ENCODE results near the gene IL17REL. TPM values are rescaled to one million over a fixed set of nuclear protein-coding genes. Genes with fewer than 3 reads are reported as not detected.

Gene IL17REL
- polyA plus RNA-seq, 1 experiment = not detected

DNA sequence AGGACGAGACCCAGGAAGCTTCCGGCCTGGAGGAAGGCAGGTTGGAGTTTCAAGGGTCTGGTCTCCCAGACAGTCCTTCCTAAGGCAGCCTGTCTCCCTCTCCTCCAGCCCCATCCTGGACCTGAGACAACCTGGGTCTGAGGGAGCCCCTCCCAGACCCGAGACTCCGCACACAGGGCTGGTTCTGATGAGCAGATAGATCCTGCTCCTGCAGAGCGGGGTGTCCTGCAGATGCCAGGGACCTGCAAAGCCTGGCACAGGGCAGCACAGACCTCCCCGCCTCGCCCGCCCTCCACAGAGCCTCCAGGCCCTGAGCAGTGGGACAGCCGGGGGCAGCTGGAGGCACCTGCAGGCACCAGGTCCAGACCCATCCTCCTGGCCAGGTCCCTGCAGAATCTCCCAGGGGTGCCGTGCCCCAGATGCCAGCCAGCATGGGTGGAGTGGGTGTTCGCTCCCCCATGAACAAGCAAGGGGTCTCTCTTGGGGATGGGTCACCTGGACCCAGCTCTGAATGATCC is 44.2 kb downstream of the IL17REL start:
- ChIA-PET POLR2A (no interaction called here), CTCF (interaction anchor here (0.6 to 1.6 kb wide), 3 partner anchors 16 to 62 kb away, joined by 3 to 4 read pairs (median 3); no protein-coding TSS in a partner anchor)
- H3K27me3 ChIP-seq (ENCODE audit: control insufficient read depth, insufficient read depth, low read length) = no peaks in the 10 kb centered on the region
- TF ChIP-seq, protein P1, sequence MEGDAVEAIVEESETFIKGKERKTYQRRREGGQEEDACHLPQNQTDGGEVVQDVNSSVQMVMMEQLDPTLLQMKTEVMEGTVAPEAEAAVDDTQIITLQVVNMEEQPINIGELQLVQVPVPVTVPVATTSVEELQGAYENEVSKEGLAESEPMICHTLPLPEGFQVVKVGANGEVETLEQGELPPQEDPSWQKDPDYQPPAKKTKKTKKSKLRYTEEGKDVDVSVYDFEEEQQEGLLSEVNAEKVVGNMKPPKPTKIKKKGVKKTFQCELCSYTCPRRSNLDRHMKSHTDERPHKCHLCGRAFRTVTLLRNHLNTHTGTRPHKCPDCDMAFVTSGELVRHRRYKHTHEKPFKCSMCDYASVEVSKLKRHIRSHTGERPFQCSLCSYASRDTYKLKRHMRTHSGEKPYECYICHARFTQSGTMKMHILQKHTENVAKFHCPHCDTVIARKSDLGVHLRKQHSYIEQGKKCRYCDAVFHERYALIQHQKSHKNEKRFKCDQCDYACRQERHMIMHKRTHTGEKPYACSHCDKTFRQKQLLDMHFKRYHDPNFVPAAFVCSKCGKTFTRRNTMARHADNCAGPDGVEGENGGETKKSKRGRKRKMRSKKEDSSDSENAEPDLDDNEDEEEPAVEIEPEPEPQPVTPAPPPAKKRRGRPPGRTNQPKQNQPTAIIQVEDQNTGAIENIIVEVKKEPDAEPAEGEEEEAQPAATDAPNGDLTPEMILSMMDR (IDR thresholded peaks at IDR 0.05; ENCODE audit: insufficient read depth, low read depth, low read length) = no peak
- H3K4me3 ChIP-seq (ENCODE audit: low read depth, low read length) = no peak overlapping the region
- no peak for DNase-seq (ENCODE audit: low read depth)
- peaks cover 15% of the 10 kb centered on the region for H3K36me3 ChIP-seq (ENCODE audit: control insufficient read depth, insufficient read depth, low read length)

DNA sequence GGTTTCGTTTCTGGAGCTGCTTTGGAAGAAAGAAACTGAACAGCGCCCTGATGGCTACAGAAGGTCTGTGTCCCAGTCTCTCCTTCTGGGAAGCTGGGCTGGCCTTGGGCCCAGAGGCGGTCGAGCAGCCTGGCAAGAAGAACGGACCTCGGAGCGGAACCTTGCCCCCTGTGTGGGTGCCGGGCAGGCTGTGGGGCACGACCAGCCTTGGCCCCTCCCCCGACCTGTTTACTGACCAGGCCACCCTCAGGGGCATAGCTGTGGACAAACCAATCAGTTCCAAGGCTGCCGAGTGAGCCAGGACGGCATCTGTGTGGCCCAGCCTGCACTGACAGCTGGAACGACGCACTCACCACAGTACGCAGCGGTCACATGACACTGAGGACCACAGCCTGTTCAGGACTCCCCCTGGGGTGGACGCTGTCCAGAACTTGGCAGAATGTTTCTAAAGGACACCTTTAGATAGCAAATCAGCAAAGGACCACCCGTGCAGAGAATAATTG is 44.8 kb downstream of the IL17REL start:
- Histone ChIP-seq H3K4me3 (ENCODE audit: low read depth, low read length) (no peak overlapping the region), H3K36me3 (ENCODE audit: control insufficient read depth, insufficient read depth, low read length) (peaks cover 21% of the 10 kb centered on the region), H3K27me3 (ENCODE audit: control insufficient read depth, insufficient read depth, low read length) (no peaks in the 10 kb centered on the region)
- ChIA-PET POLR2A (no interaction called here), CTCF (interaction anchor here (1.0 to 1.6 kb wide), 3 partner anchors 16 to 62 kb away, joined by 3 to 4 read pairs (median 4); no protein-coding TSS in a partner anchor)
- no peak for DNase-seq (ENCODE audit: low read depth)
- TF ChIP-seq, protein P1 (IDR thresholded peaks at IDR 0.05; ENCODE audit: insufficient read depth, low read depth, low read length) = no peak

DNA sequence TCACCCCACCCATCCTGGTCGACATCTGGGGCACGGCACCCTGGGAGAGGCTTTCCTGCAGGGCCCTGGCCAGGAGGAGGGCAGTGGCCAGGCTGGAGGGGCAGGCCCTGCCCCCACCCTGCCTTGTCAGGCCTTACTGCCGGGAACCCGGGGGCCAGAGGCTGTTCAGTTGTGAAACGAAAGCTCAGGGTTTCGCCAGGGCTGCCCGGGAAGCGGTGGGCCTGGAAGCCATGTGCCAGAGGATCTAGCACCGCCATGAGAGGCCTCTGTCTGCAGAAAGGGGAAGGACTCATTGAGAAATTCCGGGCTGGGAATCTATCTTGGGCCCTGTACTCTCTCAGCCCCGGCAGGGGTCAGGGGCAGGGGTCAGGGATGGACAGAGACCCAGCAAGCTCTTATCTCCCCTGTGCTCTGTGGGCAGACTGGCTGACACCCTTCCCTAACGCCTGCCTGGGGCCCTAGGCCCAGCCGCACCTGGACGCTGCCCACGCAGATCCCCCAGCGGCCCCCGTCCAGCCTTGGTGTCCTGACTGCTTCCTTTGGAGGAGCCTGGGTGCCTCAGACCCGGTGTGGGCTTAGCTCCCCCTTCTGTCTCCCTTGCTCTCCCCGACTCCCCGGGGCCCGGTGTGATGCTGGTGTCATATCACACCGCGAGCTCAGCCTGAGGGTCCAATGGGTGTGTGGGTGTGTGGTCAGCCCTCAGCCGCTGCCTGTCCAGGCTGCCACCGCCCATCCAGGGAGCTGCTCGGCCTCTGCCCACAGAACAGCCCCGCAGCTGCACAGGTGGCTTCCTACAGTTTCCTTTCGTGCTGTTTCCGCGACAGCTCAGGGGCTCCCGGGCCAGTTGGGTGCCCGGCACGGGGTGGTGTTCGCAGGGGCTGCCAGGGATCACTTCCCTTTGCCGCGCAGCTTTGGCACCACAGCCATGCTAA is 45.5 kb downstream of the IL17REL start:
- TF ChIP-seq, protein P1 (IDR thresholded peaks at IDR 0.05; ENCODE audit: insufficient read depth, low read depth, low read length) = no peak
- DNase-seq (ENCODE audit: low read depth) = no peak
- ChIA-PET POLR2A (no interaction called here), CTCF (interaction anchor here (1.0 to 1.6 kb wide), 3 partner anchors 15 to 63 kb away, joined by 3 to 4 read pairs (median 4); no protein-coding TSS in a partner anchor)
- H3K27me3 ChIP-seq (ENCODE audit: control insufficient read depth, insufficient read depth, low read length) = no peaks in the 10 kb centered on the region
- H3K4me3 ChIP-seq (ENCODE audit: low read depth, low read length) = no peak overlapping the region
- peaks cover 24% of the 10 kb centered on the region for H3K36me3 ChIP-seq (ENCODE audit: control insufficient read depth, insufficient read depth, low read length)

DNA sequence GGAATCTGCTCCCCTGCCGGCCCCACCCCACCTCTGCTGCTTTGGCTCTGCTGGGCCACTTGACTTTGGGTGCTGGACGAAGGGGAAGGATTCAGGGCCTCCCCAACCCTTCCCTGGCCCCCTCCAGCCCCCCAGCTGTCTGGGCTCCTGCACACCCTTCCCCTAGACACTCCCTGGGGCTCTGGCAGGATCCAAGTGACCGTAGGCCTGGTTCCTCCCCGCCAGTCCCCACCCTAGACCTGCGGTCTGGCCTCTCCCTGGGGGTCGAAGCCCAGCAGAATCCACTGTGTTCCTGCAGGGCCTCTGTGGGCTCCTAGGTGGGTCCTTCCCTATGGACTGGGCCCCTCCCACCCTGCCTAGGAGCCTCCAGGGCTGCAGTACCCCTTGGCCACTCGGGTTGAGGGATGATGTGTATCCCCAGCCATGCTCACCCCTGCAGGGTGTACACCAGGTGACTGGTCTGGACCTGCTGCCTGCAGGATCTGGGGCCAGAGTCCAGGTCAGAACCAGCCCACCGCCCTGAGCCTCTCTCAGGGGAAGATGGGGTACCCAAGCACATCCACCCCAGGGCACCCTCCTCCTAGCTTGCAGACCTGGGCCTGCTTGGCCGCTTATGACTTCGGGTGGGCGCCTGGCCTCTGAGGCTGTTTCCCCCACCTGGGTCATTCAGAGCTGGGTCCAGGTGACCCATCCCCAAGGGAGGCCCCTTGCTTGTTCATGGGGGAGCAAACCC is 46.4 kb downstream of the IL17REL start:
- ChIA-PET CTCF (no interaction called here), POLR2A (interaction anchor here (0.6 kb wide), 1 partner anchor 71 kb away, joined by 5 read pairs; no protein-coding TSS in a partner anchor)
- H3K27me3 ChIP-seq (ENCODE audit: control insufficient read depth, insufficient read depth, low read length) = no peaks in the 10 kb centered on the region
- DNase-seq (ENCODE audit: low read depth) = no peak
- TF ChIP-seq, protein P1 (IDR thresholded peaks at IDR 0.05; ENCODE audit: insufficient read depth, low read depth, low read length) = no peak
- H3K36me3 ChIP-seq (ENCODE audit: control insufficient read depth, insufficient read depth, low read length) = peaks cover 27% of the 10 kb centered on the region
- no peak overlapping the region for H3K4me3 ChIP-seq (ENCODE audit: low read depth, low read length)
